ENCODE data around the gene SERPINC1.
"Not testable (repeated sequence)": the region's sequence is repeated elsewhere in the genome, so short reads cannot be mapped to it uniquely, and the experiment has no call there.

The SERPINC1 gene

GRCh38 chr1:173917149-173917548, at the start of gene SERPINC1:
Gene SERPINC1, minus strand, starts transcription at chr1:173917327. Its CDS starts 68 bp downstream, at chr1:173917259.
- no peak for DNase-seq (ENCODE audit: low read depth in 2 of 2, low spot score in 1 of 2)

- DNase-seq (ENCODE audit: low read depth in 2 of 2, low spot score in 1 of 2) = not testable (repeated sequence)
Observed at GRCh38 chr1:173965896-173966295, 48.8 kb upstream of the SERPINC1 start.

- no peak for DNase-seq (ENCODE audit: low read depth in 2 of 2, low spot score in 1 of 2)
Observed at GRCh38 chr1:173963477-173963876, 46.4 kb upstream of the SERPINC1 start.

- DNase-seq (ENCODE audit: low read depth in 2 of 2, low spot score in 1 of 2) = no peak
Observed at GRCh38 chr1:173960625-173961024, 43.5 kb upstream of the SERPINC1 start.

- no peak for DNase-seq (ENCODE audit: low read depth in 2 of 2, low spot score in 1 of 2)
Observed at GRCh38 chr1:173954179-173954578, 37.1 kb upstream of the SERPINC1 start.

GRCh38 chr1:173948594-173948993, 31.5 kb upstream of the SERPINC1 start:
- DNase-seq (ENCODE audit: low read depth in 2 of 2, low spot score in 1 of 2) = no peak

- no peak for DNase-seq (ENCODE audit: low read depth in 2 of 2, low spot score in 1 of 2)
Observed at GRCh38 chr1:173946380-173946921, 29.3 kb upstream of the SERPINC1 start.

GRCh38 chr1:173937062-173937461, 19.9 kb upstream of the SERPINC1 start:
- no peak for DNase-seq (ENCODE audit: low read depth in 2 of 2, low spot score in 1 of 2)

GRCh38 chr1:173934440-173934839, 17.3 kb upstream of the SERPINC1 start:
- no peak for DNase-seq (ENCODE audit: low read depth in 2 of 2, low spot score in 1 of 2)

- DNase-seq (ENCODE audit: low read depth in 2 of 2, low spot score in 1 of 2) = not testable (repeated sequence)
Observed at GRCh38 chr1:173930541-173930940, 13.4 kb upstream of the SERPINC1 start.

- DNase-seq (ENCODE audit: low read depth in 2 of 2, low spot score in 1 of 2) = no peak
Observed at GRCh38 chr1:173925306-173926242, 8.4 kb upstream of the SERPINC1 start.

- no peak for DNase-seq (ENCODE audit: low read depth in 2 of 2, low spot score in 1 of 2)
Observed at GRCh38 chr1:173920861-173921260, 3.7 kb upstream of the SERPINC1 start.

GRCh38 chr1:173917635-173918493, 737 bp upstream of the SERPINC1 start:
- DNase-seq (ENCODE audit: low read depth in 2 of 2, low spot score in 1 of 2) = no peak

- no peak for DNase-seq (ENCODE audit: low read depth in 2 of 2, low spot score in 1 of 2)
Observed at GRCh38 chr1:173916667-173917066, 460 bp downstream of the SERPINC1 start.

GRCh38 chr1:173915596-173915995, 1.5 kb downstream of the SERPINC1 start:
- DNase-seq (ENCODE audit: low read depth in 2 of 2, low spot score in 1 of 2) = no peak

GRCh38 chr1:173914366-173914871, 2.7 kb downstream of the SERPINC1 start:
- DNase-seq (ENCODE audit: low read depth in 2 of 2, low spot score in 1 of 2) = no peak

- no peak for DNase-seq (ENCODE audit: low read depth in 2 of 2, low spot score in 1 of 2)
Observed at GRCh38 chr1:173913111-173913510, 4.0 kb downstream of the SERPINC1 start.

- no peak for DNase-seq (ENCODE audit: low read depth in 2 of 2, low spot score in 1 of 2)
Observed at GRCh38 chr1:173903827-173904531, 13.1 kb downstream of the SERPINC1 start.

- DNase-seq (ENCODE audit: low read depth in 2 of 2, low spot score in 1 of 2) = no peak
Observed at GRCh38 chr1:173900992-173901391, 16.1 kb downstream of the SERPINC1 start.

- DNase-seq (ENCODE audit: low read depth in 2 of 2, low spot score in 1 of 2) = no peak
Observed at GRCh38 chr1:173900427-173900826, 16.7 kb downstream of the SERPINC1 start.

- DNase-seq (ENCODE audit: low read depth in 2 of 2, low spot score in 1 of 2) = no peak
Observed at GRCh38 chr1:173894189-173894588, 22.9 kb downstream of the SERPINC1 start.
